ENCODE measurements around the gene DCDC2B. TPM values are rescaled to one million over a fixed set of nuclear protein-coding genes. Genes with fewer than 3 reads are reported as not detected.
A peak's percentile ranks its signal among the peaks of the same experiment; 100 is the strongest.

The DCDC2B gene
- total and polyA plus RNA-seq, 9 of the 15 experiments (the other 6 are each of a cell fraction or from before 2014, with no cell fraction given), result not detected

GRCh38 chr1:32179443-32180185, 29.3 kb upstream of the DCDC2B start, which contains the start of gene TXLNA (continued):
- TF ChIP-seq ZNF740 (CRISPR knock-in tag; IDR thresholded peaks at IDR 0.05), result 0 out of 2 replicates have a peak, but pooled peaks have one; percentile 1
- TF ChIP-seq ZNF740 (tag; IDR thresholded peaks at IDR 0.05), result 0 out of 4 replicates have a peak, but pooled peaks of 1 of the 2 experiments have one; percentile 4
- peak; percentile 50; the same call in 1 of the 2 replicates for TF ChIP-seq ZNF79 (CRISPR knock-in tag; IDR thresholded peaks at IDR 0.05; ENCODE audit: low read depth)
- TF ChIP-seq TCF7L2 (IDR thresholded peaks at IDR 0.05; ENCODE audit: low read depth, low read length), result no peak
- TF ChIP-seq XRCC4 (IDR thresholded peaks at IDR 0.05; ENCODE audit: extremely low read depth, insufficient read depth, insufficient read length), result no peak
- no peak for TF ChIP-seq ZNF398 (CRISPR knock-in tag; IDR thresholded peaks at IDR 0.05)
- TF ChIP-seq MYC (IDR thresholded peaks at IDR 0.05; ENCODE audit: low read depth, low read length), result peak; percentile 98; the same call in 1 of the 2 replicates
- TF ChIP-seq MYC (CRISPR knock-in tag; IDR thresholded peaks at IDR 0.05; ENCODE audit: borderline replicate concordance, low read depth), result peak; percentile 89
- TF ChIP-seq PATZ1 (CRISPR knock-in tag; IDR thresholded peaks at IDR 0.05; ENCODE audit: borderline replicate concordance), result no peak
- TF ChIP-seq TAF15 (IDR thresholded peaks at IDR 0.05; ENCODE audit: low read depth, low read length), result no peak
- no peak for TF ChIP-seq MCM2 (IDR thresholded peaks at IDR 0.05; ENCODE audit: low read depth)
- peak; percentile 84 for TF ChIP-seq RBBP5 (IDR thresholded peaks at IDR 0.05; ENCODE audit: borderline replicate concordance, insufficient read depth, low read length, poor library complexity, severe bottlenecking)
- no peak for TF ChIP-seq ZNF561 (CRISPR knock-in tag; conservative IDR thresholded peaks at IDR 0.05)
- no peak for TF ChIP-seq TRIM25 (IDR thresholded peaks at IDR 0.05; ENCODE audit: borderline replicate concordance)
- TF ChIP-seq KLF6 (CRISPR knock-in tag; IDR thresholded peaks at IDR 0.05; ENCODE audit: borderline replicate concordance), result peak; percentile 53; the same call in 1 of the 2 replicates
- peak; percentile 89; the same call in 1 of the 2 replicates for TF ChIP-seq RB1 (IDR thresholded peaks at IDR 0.05; ENCODE audit: low read depth)
- TF ChIP-seq PKNOX1 (IDR thresholded peaks at IDR 0.05), result peak; percentile 92

Data from K562 (cell line).